CD4-positive, alpha-beta memory T cell (primary cell): ENCODE measurements around the gene ABCF3. TPM values are rescaled to one million over a fixed set of nuclear protein-coding genes. Genes with fewer than 3 reads are reported as not detected.
A peak's percentile ranks its signal among the peaks of the same experiment; 100 is the strongest.

ENCODE experiments used
- CTCF ChIA-PET: fragments of 350-600 bp; sonication (Branson Sonifier 250); formaldehyde crosslinking; loops from one replicate; lab custom pipeline; 2021; ENCODE audit warnings: inconsistent platforms; ENCODE audit not compliant: partially characterized antibody; lab: Charles Lee
- POLR2A ChIA-PET: fragments of 350-600 bp; sonication (Branson Sonifier 250); formaldehyde crosslinking; loops from one replicate; lab custom pipeline; 2021; ENCODE audit not compliant: partially characterized antibody; lab: Charles Lee
- DNase-seq, 5 donors: peaks; one replicate each; pipeline versions ENCODE4 v3.0.0 to v3.0.0-alpha.2; 2020 to 2022; ENCODE audit warnings: mixed read lengths in 1 of 5
- H3K27ac ChIP-seq: one replicate; pipeline ENCODE4 v1.7.0; 2013; ENCODE audit warnings: low read depth, low read length
- H3K27me3 ChIP-seq: 2 replicates; pipeline ENCODE4 v1.7.0; 2013; ENCODE audit warnings: mild to moderate bottlenecking, low read length, moderate library complexity; ENCODE audit not compliant: insufficient read depth
- H3K36me3 ChIP-seq: 2 replicates; pipeline ENCODE4 v1.7.0; 2013; ENCODE audit warnings: mild to moderate bottlenecking, low read length, moderate library complexity; ENCODE audit not compliant: insufficient read depth
- H3K4me1 ChIP-seq: 2 replicates; pipeline ENCODE4 v1.7.0; 2013; ENCODE audit warnings: mild to moderate bottlenecking, low read length, moderate library complexity; ENCODE audit not compliant: insufficient read depth
- H3K4me3 ChIP-seq, 2 donors: one replicate each; pipeline ENCODE4 v1.7.0; 2013; ENCODE audit warnings: low read length in 2 of 2, mild to moderate bottlenecking in 1 of 2
- H3K9me3 ChIP-seq, 2 donors: one replicate each; pipeline ENCODE4 v1.7.0; 2013; ENCODE audit warnings: low read length in 2 of 2, control low read depth in 1 of 2; ENCODE audit not compliant: control insufficient read depth in 1 of 2
- H3K27ac Mint-ChIP-seq, 7 donors: one replicate each; pipeline ENCODE4 v1.8.0; 2020 to 2021; ENCODE audit warnings: mixed read lengths in 7 of 7, mild to moderate bottlenecking in 6 of 7, inconsistent platforms in 3 of 7, moderate library complexity in 3 of 7
- H3K27me3 Mint-ChIP-seq, 2 donors: one replicate each; pipeline ENCODE4 v1.8.0; 2020 to 2021; ENCODE audit warnings: mixed read lengths in 2 of 2
- H3K36me3 Mint-ChIP-seq, 2 donors: one replicate each; pipeline ENCODE4 v1.8.0; 2020 to 2021; ENCODE audit warnings: mixed read lengths in 2 of 2, inconsistent platforms in 1 of 2, mild to moderate bottlenecking in 1 of 2
- H3K4me1 Mint-ChIP-seq, 4 donors: one replicate each; pipeline ENCODE4 v1.8.0; 2020 to 2021; ENCODE audit warnings: mixed read lengths in 4 of 4, mild to moderate bottlenecking in 1 of 4
- H3K4me3 Mint-ChIP-seq, 8 donors: one replicate each; pipeline ENCODE4 v1.8.0; 2020 to 2021; ENCODE audit warnings: mixed read lengths in 8 of 8, mild to moderate bottlenecking in 7 of 8, moderate library complexity in 6 of 8, inconsistent platforms in 3 of 8
- H3K9me3 Mint-ChIP-seq, 8 donors: one replicate each; pipeline ENCODE4 v1.8.0; 2020 to 2021; ENCODE audit warnings: mixed read lengths in 8 of 8, mild to moderate bottlenecking in 5 of 8, inconsistent platforms in 3 of 8, moderate library complexity in 1 of 8
- intact Hi-C: fragments of 100-400 bp; cut with micrococcal nuclease; formaldehyde crosslinking; loops from one replicate; pipeline ENCODE4 v1.15.1; 2023
- polyA plus RNA-seq, 2 donors: library from polyadenylated mRNA; unstranded; fragments of 300-500 nt; fragmentation: Illumina TruSeq; gene quantifications; one replicate each; pipeline ENCODE4 v1.2.3, GENCODE V29; 2021
- total RNA-seq, 2 experiments: library from RNA; stranded (reverse); gene quantifications; one replicate each; pipeline ENCODE4 v1.2.3, GENCODE V29; 2021

The ABCF3 gene, protein sequence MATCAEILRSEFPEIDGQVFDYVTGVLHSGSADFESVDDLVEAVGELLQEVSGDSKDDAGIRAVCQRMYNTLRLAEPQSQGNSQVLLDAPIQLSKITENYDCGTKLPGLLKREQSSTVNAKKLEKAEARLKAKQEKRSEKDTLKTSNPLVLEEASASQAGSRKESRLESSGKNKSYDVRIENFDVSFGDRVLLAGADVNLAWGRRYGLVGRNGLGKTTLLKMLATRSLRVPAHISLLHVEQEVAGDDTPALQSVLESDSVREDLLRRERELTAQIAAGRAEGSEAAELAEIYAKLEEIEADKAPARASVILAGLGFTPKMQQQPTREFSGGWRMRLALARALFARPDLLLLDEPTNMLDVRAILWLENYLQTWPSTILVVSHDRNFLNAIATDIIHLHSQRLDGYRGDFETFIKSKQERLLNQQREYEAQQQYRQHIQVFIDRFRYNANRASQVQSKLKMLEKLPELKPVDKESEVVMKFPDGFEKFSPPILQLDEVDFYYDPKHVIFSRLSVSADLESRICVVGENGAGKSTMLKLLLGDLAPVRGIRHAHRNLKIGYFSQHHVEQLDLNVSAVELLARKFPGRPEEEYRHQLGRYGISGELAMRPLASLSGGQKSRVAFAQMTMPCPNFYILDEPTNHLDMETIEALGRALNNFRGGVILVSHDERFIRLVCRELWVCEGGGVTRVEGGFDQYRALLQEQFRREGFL
- total RNA-seq (100 to 1,000 TPM; 122 to 124 TPM), polyA plus RNA-seq (10 to 100 TPM; 32.0 to 55.1 TPM)

DNA sequence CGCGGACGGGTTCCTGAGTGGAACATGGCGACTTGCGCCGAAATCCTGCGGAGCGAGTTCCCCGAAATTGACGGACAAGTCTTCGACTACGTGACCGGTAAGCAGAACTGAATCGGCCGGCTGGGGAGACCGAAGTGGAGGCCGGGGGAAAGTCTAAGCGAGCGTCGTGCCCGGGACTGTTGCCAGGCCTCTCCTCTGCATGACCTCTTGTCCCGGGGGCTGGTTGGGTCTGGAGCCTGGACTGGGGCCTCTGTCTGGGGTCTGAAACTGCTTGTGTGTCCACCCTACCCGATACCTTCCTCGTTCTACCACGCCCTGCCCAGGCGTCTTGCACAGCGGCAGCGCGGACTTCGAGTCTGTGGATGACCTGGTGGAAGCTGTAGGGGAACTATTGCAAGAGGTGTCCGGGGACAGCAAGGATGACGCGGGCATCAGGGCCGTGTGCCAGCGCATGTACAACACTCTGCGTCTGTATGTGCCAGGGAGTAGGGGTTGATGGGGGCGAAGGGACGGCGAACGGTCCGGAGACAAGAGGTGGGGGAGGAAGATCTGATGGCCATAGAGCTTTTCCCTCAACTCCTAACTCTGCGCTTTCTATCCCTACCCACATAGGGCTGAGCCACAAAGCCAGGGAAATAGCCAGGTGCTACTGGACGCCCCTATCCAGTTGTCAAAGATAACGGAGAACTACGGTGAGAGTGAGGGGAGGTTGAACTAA is at the start of gene ABCF3:
Gene ABCF3, plus strand, starts transcription at position 16 of the 718 bp plus-strand sequence. Its CDS starts 9 bp downstream, at position 25.
- H3K36me3 Mint-ChIP-seq, result peaks cover 37 to 83% of the 10 kb centered on the region in 2 donors
- DNase-seq, result no peak
- peak within 1 kb of the TSS; percentile 87 to 98 for H3K4me3 ChIP-seq
- H3K9me3 ChIP-seq, result no peaks in the 10 kb centered on the region
- no peaks in the 10 kb centered on the region for H3K27me3 Mint-ChIP-seq
- H3K27ac ChIP-seq, result peak within 1 kb of the TSS; percentile 80
- intact Hi-C loops, result loop anchor here (1.0 to 5.0 kb wide), 7 partner anchors 41 to 549 kb away; partner anchors contain the start of genes ABCC5, CLCN2, EEF1AKMT4 and EIF4G1
- peaks cover 26 to 47% (median 36%) of the 10 kb centered on the region in 4 donors for H3K4me1 Mint-ChIP-seq
- H3K9me3 Mint-ChIP-seq, result no peaks in the 10 kb centered on the region
- ChIA-PET CTCF (interaction anchor here (0.9 to 1.0 kb wide), 2 partner anchors 11 to 16 kb away, joined by 3 read pairs; partner anchors contain the start of gene AP2M1), POLR2A (interaction anchor here (0.9 to 2.4 kb wide), 7 partner anchors 9 to 176 kb away, joined by 3 to 26 read pairs (median 7); partner anchors contain the start of genes AP2M1, DVL3 and EIF2B5)
- H3K4me1 ChIP-seq, result peaks cover 30% of the 10 kb centered on the region
- H3K27ac Mint-ChIP-seq, result peak within 1 kb of the TSS; percentile 92 to 99 (median 97)
- H3K36me3 ChIP-seq, result peaks cover 60% of the 10 kb centered on the region
- no peaks in the 10 kb centered on the region for H3K27me3 ChIP-seq
- H3K4me3 Mint-ChIP-seq, result peak within 1 kb of the TSS; percentile 98 to 99 (median 98)

DNA sequence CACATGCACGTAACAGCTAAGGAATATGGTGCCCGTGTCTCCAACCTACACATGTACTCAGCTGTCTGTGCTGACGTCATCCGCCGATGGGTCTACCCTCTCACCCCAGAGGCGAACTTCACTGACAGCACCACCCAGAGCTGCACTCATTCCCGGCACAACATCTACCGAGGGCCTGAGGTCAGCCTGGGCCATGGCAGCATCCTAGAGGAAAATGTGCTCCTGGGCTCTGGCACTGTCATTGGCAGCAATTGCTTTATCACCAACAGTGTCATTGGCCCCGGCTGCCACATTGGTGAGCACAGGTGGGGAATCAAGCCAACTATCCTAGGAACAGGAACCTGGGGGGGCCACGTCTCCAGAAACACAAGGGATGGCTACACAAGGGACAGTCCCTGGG is 45.6 kb upstream of the ABCF3 start:
- no peak for DNase-seq
- Histone ChIP-seq H3K27me3 (no peaks in the 10 kb centered on the region), H3K9me3 (no peaks in the 10 kb centered on the region), H3K4me3 (no peak overlapping the region), H3K27ac (no peak overlapping the region), H3K4me1 (peaks cover 20% of the 10 kb centered on the region), H3K36me3 (peaks cover 53% of the 10 kb centered on the region)
- H3K4me1 Mint-ChIP-seq, result peaks cover 18 to 27% (median 23%) of the 10 kb centered on the region in 4 donors
- peaks cover 37 to 76% of the 10 kb centered on the region in 2 donors for H3K36me3 Mint-ChIP-seq
- CTCF ChIA-PET, result no interaction called here
- no peaks in the 10 kb centered on the region for H3K9me3 Mint-ChIP-seq
- POLR2A ChIA-PET, result no interaction called here
- H3K27me3 Mint-ChIP-seq, result no peaks in the 10 kb centered on the region
- peak overlapping the region in 1 of 7 donors; percentile 30 for H3K27ac Mint-ChIP-seq
- intact Hi-C loops, result no loop called here
- H3K4me3 Mint-ChIP-seq, result no peak overlapping the region

DNA sequence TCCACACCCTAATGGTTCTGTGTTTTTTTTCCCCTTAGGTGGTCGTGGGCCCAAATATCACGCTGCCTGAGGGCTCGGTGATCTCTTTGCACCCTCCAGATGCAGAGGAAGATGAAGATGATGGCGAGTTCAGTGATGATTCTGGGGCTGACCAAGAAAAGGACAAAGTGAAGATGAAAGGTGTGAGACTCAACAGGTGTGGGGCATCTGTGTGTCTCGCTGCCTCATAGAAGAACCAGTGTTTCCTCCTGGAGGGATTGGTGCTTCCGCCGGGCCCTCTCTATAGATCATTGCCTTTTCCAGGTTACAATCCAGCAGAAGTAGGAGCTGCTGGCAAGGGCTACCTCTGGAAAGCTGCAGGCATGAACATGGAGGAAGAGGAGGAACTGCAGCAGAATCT is 43.8 kb upstream of the ABCF3 start:
- Histone ChIP-seq H3K27me3 (no peaks in the 10 kb centered on the region), H3K9me3 (no peaks in the 10 kb centered on the region), H3K36me3 (peaks cover 53% of the 10 kb centered on the region), H3K4me1 (peaks cover 4% of the 10 kb centered on the region), H3K4me3 (no peak overlapping the region), H3K27ac (no peak overlapping the region)
- peaks cover 3 to 10% (median 8%) of the 10 kb centered on the region in 4 donors for H3K4me1 Mint-ChIP-seq
- CTCF ChIA-PET, result interaction anchor here (0.8 kb wide), 1 partner anchor 32 kb away, joined by 3 read pairs; the partner anchor contains the start of gene AP2M1
- no peaks in the 10 kb centered on the region for H3K9me3 Mint-ChIP-seq
- DNase-seq, result no peak
- POLR2A ChIA-PET, result no interaction called here
- H3K27ac Mint-ChIP-seq, result no peak overlapping the region
- intact Hi-C loops, result no loop called here
- H3K27me3 Mint-ChIP-seq, result no peaks in the 10 kb centered on the region
- no peak overlapping the region for H3K4me3 Mint-ChIP-seq
- peaks cover 37 to 73% of the 10 kb centered on the region in 2 donors for H3K36me3 Mint-ChIP-seq

DNA sequence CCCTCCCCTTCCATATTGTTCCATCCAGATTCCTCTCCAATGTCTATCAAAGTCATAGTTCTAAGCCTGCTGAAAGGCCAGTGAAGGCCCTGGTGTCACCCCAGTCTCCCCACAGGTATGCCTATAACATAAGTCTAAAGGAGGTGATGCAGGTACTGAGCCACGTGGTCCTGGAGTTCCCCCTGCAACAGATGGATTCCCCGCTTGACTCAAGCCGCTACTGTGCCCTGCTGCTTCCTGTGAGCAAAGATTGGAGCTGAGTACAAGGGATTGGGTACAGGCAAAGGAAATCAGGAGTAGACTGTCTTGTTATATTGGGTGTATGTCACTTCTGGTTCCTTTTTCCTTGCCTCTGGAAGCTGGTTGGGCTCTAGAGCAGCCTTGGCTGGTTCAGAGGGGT is 42.7 kb upstream of the ABCF3 start:
- no peaks in the 10 kb centered on the region for H3K9me3 ChIP-seq
- peaks cover 53% of the 10 kb centered on the region for H3K36me3 ChIP-seq
- Mint-ChIP-seq H3K27ac (no peak overlapping the region), H3K27me3 (no peaks in the 10 kb centered on the region), H3K4me3 (no peak overlapping the region), H3K9me3 (no peaks in the 10 kb centered on the region), H3K4me1 (no peaks in the 10 kb centered on the region), H3K36me3 (peaks cover 28 to 65% of the 10 kb centered on the region in 2 donors)
- H3K27me3 ChIP-seq, result no peaks in the 10 kb centered on the region
- DNase-seq, result no peak
- ChIA-PET CTCF (no interaction called here), POLR2A (no interaction called here)
- H3K4me1 ChIP-seq, result no peaks in the 10 kb centered on the region
- H3K27ac ChIP-seq, result no peak overlapping the region
- no peak overlapping the region for H3K4me3 ChIP-seq
- intact Hi-C loops, result no loop called here

DNA sequence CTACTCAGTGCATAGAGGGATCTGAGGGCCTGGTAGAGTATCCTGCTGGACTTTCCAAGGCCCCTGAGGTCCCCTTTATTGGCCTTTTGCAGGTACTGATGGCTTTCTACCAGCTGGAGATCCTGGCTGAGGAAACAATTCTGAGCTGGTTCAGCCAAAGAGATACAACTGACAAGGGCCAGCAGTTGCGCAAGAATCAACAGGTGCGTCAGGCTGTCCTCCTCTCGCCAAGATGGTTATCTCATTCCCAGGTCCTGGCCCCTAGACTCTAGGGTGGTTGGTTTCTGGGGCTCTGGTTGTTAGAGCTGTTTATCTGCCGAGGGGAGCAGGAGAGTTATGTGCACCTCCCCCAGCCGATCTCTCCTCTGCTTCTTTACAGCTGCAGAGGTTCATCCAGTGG is 41.5 kb upstream of the ABCF3 start:
- Histone ChIP-seq H3K4me1 (no peaks in the 10 kb centered on the region), H3K27ac (no peak overlapping the region), H3K4me3 (no peak overlapping the region), H3K36me3 (peaks cover 53% of the 10 kb centered on the region), H3K27me3 (no peaks in the 10 kb centered on the region), H3K9me3 (no peaks in the 10 kb centered on the region)
- no peaks in the 10 kb centered on the region for H3K4me1 Mint-ChIP-seq
- POLR2A ChIA-PET, result interaction anchor here (1.4 to 2.3 kb wide), 2 partner anchors 9 to 105 kb away, joined by 6 to 11 read pairs; partner anchors contain the start of genes EEF1AKMT4 and EIF2B5
- intact Hi-C loops, result no loop called here
- no peaks in the 10 kb centered on the region for H3K9me3 Mint-ChIP-seq
- CTCF ChIA-PET, result interaction anchor here (0.7 to 3.0 kb wide), 8 partner anchors 10 to 145 kb away, joined by 3 to 14 read pairs (median 4); partner anchors contain the start of genes AP2M1, EEF1AKMT4, EIF2B5 and VWA5B2
- H3K36me3 Mint-ChIP-seq, result peaks cover 28 to 65% of the 10 kb centered on the region in 2 donors
- no peaks in the 10 kb centered on the region for H3K27me3 Mint-ChIP-seq
- no peak overlapping the region for H3K27ac Mint-ChIP-seq
- H3K4me3 Mint-ChIP-seq, result no peak overlapping the region
- DNase-seq, result no peak

DNA sequence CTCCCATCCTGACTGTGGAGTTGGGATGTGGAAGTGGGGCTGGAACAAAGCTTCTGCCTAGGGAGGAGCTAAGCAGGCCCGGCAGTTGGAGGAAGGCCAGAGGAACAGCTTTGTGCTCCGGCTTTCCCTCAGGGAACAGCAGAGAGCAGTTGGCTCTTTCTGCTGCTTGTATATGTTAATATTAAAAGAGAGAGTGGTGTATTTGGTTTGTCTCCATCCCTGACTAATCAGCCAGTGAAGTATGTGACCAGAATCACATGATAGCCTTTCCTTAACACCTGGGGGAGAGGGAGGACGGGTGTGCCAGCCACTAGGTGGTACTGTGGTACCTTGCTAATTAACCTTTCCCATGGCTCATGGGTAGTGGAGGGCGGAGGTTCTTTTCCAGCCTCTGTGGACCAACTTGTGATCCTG is 40.9 kb upstream of the ABCF3 start:
- H3K4me1 ChIP-seq, result no peaks in the 10 kb centered on the region
- ChIA-PET POLR2A (interaction anchor here (1.4 to 2.3 kb wide), 2 partner anchors 10 to 105 kb away, joined by 6 to 11 read pairs; partner anchors contain the start of genes EEF1AKMT4 and EIF2B5), CTCF (interaction anchor here (0.7 to 3.0 kb wide), 10 partner anchors 10 to 227 kb away, joined by 3 to 14 read pairs (median 4); partner anchors contain the start of genes AP2M1, EEF1AKMT4, EIF2B5 and VWA5B2)
- Mint-ChIP-seq H3K36me3 (peaks cover 25 to 63% of the 10 kb centered on the region in 2 donors), H3K9me3 (no peaks in the 10 kb centered on the region), H3K27ac (peak overlapping the region in 1 of 7 donors; percentile 25), H3K27me3 (no peaks in the 10 kb centered on the region), H3K4me3 (no peak overlapping the region), H3K4me1 (no peaks in the 10 kb centered on the region)
- H3K4me3 ChIP-seq, result no peak overlapping the region
- H3K27me3 ChIP-seq, result no peaks in the 10 kb centered on the region
- H3K9me3 ChIP-seq, result no peaks in the 10 kb centered on the region
- peak in 4 of 5 donors; percentile 25 to 30 (median 28) for DNase-seq
- intact Hi-C loops, result loop anchor here (1.0 kb wide), 2 partner anchors 105 to 144 kb away; no protein-coding TSS in a partner anchor
- no peak overlapping the region for H3K27ac ChIP-seq
- H3K36me3 ChIP-seq, result peaks cover 50% of the 10 kb centered on the region
